ENCODE results near the gene GLG1.

The GLG1 gene

GRCh38 chr16:74574146-74574545 lies 32.8 kb downstream of the GLG1 start:
- H3K4me3 ChIP-seq (ENCODE audit: low read depth, low read length) = no peak overlapping the region
- TF ChIP-seq MAX (IDR thresholded peaks at IDR 0.05; ENCODE audit: low read depth, low read length) (no peak), MYC (IDR thresholded peaks at IDR 0.05; ENCODE audit: low read depth, low read length) (no peak)
- no peak for DNase-seq (ENCODE audit: low read depth)

GRCh38 chr16:74573622-74574021 lies 33.3 kb downstream of the GLG1 start:
- no peak overlapping the region for H3K4me3 ChIP-seq (ENCODE audit: low read depth, low read length)
- no peak for TF ChIP-seq MAX (IDR thresholded peaks at IDR 0.05; ENCODE audit: low read depth, low read length)
- no peak for TF ChIP-seq CTCF (IDR thresholded peaks at IDR 0.05; ENCODE audit: low read depth, low read length)
- TF ChIP-seq POLR2A (IDR thresholded peaks at IDR 0.05; ENCODE audit: extremely low read depth, insufficient read length) = no peak
- TF ChIP-seq MYC (IDR thresholded peaks at IDR 0.05; ENCODE audit: low read depth, low read length) = no peak
- DNase-seq (ENCODE audit: low read depth) = peak; percentile 12

- no peak for DNase-seq (ENCODE audit: low read depth)
- TF ChIP-seq MYC (IDR thresholded peaks at IDR 0.05; ENCODE audit: low read depth, low read length) (no peak), POLR2A (IDR thresholded peaks at IDR 0.05; ENCODE audit: extremely low read depth, insufficient read length) (no peak), CTCF (IDR thresholded peaks at IDR 0.05; ENCODE audit: low read depth, low read length) (no peak), MAX (IDR thresholded peaks at IDR 0.05; ENCODE audit: low read depth, low read length) (no peak)
These were observed 36.3 kb downstream of the GLG1 start for GRCh38 chr16:74570412-74571301.

GRCh38 chr16:74568961-74569631 lies 37.8 kb downstream of the GLG1 start:
- no peak for DNase-seq (ENCODE audit: low read depth)
- no peak overlapping the region for H3K4me3 ChIP-seq (ENCODE audit: low read depth, low read length)
- no peak for TF ChIP-seq CTCF (IDR thresholded peaks at IDR 0.05; ENCODE audit: low read depth, low read length)

More at GRCh38 chr16:74570412-74571301, 36.3 kb downstream of the GLG1 start:
- no peak overlapping the region for H3K4me3 ChIP-seq (ENCODE audit: low read depth, low read length)

GRCh38 chr16:74567901-74568300 lies 39.0 kb downstream of the GLG1 start:
- TF ChIP-seq POLR2A (IDR thresholded peaks at IDR 0.05; ENCODE audit: extremely low read depth, insufficient read length) (no peak), CTCF (IDR thresholded peaks at IDR 0.05; ENCODE audit: low read depth, low read length) (no peak), MAX (IDR thresholded peaks at IDR 0.05; ENCODE audit: low read depth, low read length) (no peak), MYC (IDR thresholded peaks at IDR 0.05; ENCODE audit: low read depth, low read length) (no peak)
- DNase-seq (ENCODE audit: low read depth) = no peak
- no peak overlapping the region for H3K4me3 ChIP-seq (ENCODE audit: low read depth, low read length)

GRCh38 chr16:74565378-74565777 lies 41.5 kb downstream of the GLG1 start:
- DNase-seq (ENCODE audit: low read depth) = peak; percentile 34

More at GRCh38 chr16:74565378-74565777, 41.5 kb downstream of the GLG1 start:
- H3K4me3 ChIP-seq (ENCODE audit: low read depth, low read length) = no peak overlapping the region
- TF ChIP-seq MYC (IDR thresholded peaks at IDR 0.05; ENCODE audit: low read depth, low read length) = no peak
- no peak for TF ChIP-seq CTCF (IDR thresholded peaks at IDR 0.05; ENCODE audit: low read depth, low read length)
- no peak for TF ChIP-seq POLR2A (IDR thresholded peaks at IDR 0.05; ENCODE audit: extremely low read depth, insufficient read length)
- TF ChIP-seq MAX (IDR thresholded peaks at IDR 0.05; ENCODE audit: low read depth, low read length) = no peak

Data from NB4 (cell line).